Measurements from ENCODE around the gene CLDN6. TPM values are rescaled to one million over a fixed set of nuclear protein-coding genes. Genes with fewer than 3 reads are reported as not detected.

CLDN6 gene
- total RNA-seq, 1 donor from 2014 or later, result 813 TPM

DNA sequence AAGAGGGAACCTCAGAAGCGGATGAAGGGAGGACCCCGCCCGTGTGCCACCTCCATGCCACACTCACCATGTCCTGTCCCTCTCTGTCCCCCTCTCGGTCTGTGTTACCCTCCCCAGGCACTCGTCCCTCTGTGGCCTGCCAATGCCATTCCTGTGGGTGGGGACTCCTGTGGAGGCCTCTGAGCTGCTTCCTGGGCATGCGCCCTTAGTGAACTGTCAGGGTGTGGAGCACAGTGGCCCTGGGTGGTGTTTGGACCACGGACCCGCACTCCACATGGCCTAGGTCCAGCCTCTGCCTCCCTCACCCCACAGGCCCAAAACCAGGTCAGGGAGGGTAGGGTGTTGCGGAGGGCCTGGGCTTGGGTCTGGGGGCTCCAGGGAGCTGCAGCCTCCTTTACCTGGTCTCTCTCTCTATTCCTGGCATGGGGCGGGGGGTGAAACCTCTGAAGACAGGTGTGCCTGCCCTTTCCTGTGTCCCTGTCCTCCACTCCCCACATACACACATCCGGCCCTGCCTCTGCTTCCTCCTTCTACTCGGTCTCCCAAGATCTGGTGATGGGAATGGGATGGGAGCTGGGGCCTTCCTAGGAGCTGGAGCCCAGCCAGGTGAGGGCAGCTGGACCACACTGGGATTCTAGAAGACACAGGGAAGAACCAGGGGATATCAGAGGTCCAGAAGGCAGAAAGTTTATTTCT, 26.3 kb downstream of the CLDN6 start:
- no peak for TF ChIP-seq CTCF (conservative IDR thresholded peaks at IDR 0.05; ENCODE audit: low read depth, low read length)
- H3K4me3 ChIP-seq (ENCODE audit: low read depth, low read length), result no peak overlapping the region
- DNase-seq (ENCODE audit: low read depth), result no peak

DNA sequence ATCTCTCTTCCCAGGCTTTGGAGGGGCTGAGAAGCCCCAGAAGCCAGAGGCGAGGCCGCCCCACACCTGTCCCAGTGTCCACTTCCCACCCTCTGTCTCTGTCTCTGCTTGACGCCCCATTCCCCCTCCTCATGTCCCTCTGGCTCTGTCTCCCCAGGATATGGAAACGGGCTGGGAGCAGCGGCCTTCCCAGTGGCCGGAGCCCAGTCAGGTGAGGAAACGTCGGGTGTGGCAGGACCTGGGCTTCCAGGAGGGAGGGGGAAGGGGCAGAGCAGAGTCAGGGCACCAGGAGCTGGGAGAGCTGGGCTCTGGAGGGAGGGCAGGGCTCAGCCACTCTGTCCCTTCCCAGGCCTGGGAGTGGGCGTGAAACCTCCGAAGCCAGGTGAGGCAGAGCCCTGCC, 27.1 kb downstream of the CLDN6 start:
- TF ChIP-seq CTCF (conservative IDR thresholded peaks at IDR 0.05; ENCODE audit: low read depth, low read length), result no peak
- DNase-seq (ENCODE audit: low read depth), result no peak
- H3K4me3 ChIP-seq (ENCODE audit: low read depth, low read length), result no peak overlapping the region

GRCh38 chr16:2988590-2989099, 29.3 kb downstream of the CLDN6 start:
- no peak overlapping the region for H3K4me3 ChIP-seq (ENCODE audit: low read depth, low read length)
- no peak for DNase-seq (ENCODE audit: low read depth)
- no peak for TF ChIP-seq CTCF (conservative IDR thresholded peaks at IDR 0.05; ENCODE audit: low read depth, low read length)

- TF ChIP-seq CTCF (conservative IDR thresholded peaks at IDR 0.05; ENCODE audit: low read depth, low read length), result no peak
- DNase-seq (ENCODE audit: low read depth), result no peak
- H3K4me3 ChIP-seq (ENCODE audit: low read depth, low read length), result no peak overlapping the region
Measured at GRCh38 chr16:2987833-2988232, 30.1 kb downstream of the CLDN6 start.

GRCh38 chr16:2987286-2987685, 30.7 kb downstream of the CLDN6 start:
- no peak overlapping the region for H3K4me3 ChIP-seq (ENCODE audit: low read depth, low read length)
- TF ChIP-seq CTCF (conservative IDR thresholded peaks at IDR 0.05; ENCODE audit: low read depth, low read length), result no peak
- no peak for DNase-seq (ENCODE audit: low read depth)

DNA sequence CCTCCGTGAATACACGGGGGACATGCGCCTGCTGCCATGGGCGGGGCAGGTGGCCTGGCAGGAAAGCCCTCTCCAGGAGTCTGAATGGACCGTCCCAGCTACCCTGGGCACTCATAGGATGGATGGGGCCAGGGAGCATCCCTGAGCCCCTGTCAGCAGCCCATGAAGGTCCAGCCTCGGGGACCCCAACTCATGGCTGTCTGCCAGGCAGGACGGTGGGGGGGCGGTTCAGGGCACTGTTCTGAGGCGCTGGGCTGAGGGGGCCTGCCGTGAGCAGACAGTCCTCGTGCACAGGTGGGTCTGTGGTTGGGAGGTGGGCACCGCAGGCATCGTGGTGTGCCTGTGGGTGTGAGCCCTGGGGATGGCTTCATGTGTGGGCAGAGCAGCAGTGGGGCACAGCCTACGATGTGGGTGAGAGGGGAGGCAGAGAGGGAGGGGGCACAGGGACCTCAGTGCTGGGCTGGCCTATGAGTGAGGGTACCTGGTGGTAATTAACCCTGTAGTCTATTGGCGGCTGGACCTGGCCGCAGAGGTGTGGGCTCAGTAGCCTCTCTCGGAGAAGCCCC, 31.3 kb downstream of the CLDN6 start:
- no peak for TF ChIP-seq CTCF (conservative IDR thresholded peaks at IDR 0.05; ENCODE audit: low read depth, low read length)
- no peak for DNase-seq (ENCODE audit: low read depth)
- no peak overlapping the region for H3K4me3 ChIP-seq (ENCODE audit: low read depth, low read length)

All from epithelial cell of proximal tubule (primary cell).